ENCODE data around the gene HIVEP3.

DNA sequence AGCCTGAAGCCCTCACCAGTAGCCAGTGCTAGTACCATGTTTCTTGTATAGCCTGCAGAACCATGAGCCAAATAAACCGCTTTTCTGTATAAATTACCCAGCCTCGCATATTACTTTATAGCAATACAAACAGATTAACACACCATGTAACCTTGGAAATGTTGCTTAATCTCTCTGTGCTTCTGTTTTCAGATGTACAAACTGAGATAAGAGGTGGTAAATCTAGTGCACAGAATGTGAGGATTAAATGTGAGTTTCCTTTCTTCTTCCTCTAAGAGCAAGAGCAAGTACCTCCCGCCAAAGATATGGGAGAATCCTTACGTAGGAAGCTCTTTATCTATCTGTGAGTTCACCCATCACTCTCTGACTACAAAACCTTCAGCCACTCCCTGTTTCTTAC is 128.4 kb downstream of the HIVEP3 start:
- TF ChIP-seq ZNF174 (tag by site-specific recombination; IDR thresholded peaks at IDR 0.05) (no peak), RBAK (tag by site-specific recombination; IDR thresholded peaks at IDR 0.05) (no peak), ZNF423 (tag by site-specific recombination; IDR thresholded peaks at IDR 0.05) (no peak), ZNF324 (tag by site-specific recombination; IDR thresholded peaks at IDR 0.05) (no peak), ZFP37 (tag by site-specific recombination; IDR thresholded peaks at IDR 0.05) (no peak)
- TF ChIP-seq, protein P1, sequence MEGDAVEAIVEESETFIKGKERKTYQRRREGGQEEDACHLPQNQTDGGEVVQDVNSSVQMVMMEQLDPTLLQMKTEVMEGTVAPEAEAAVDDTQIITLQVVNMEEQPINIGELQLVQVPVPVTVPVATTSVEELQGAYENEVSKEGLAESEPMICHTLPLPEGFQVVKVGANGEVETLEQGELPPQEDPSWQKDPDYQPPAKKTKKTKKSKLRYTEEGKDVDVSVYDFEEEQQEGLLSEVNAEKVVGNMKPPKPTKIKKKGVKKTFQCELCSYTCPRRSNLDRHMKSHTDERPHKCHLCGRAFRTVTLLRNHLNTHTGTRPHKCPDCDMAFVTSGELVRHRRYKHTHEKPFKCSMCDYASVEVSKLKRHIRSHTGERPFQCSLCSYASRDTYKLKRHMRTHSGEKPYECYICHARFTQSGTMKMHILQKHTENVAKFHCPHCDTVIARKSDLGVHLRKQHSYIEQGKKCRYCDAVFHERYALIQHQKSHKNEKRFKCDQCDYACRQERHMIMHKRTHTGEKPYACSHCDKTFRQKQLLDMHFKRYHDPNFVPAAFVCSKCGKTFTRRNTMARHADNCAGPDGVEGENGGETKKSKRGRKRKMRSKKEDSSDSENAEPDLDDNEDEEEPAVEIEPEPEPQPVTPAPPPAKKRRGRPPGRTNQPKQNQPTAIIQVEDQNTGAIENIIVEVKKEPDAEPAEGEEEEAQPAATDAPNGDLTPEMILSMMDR (tag by site-specific recombination; IDR thresholded peaks at IDR 0.05) = no peak
- TF ChIP-seq, protein P2, sequence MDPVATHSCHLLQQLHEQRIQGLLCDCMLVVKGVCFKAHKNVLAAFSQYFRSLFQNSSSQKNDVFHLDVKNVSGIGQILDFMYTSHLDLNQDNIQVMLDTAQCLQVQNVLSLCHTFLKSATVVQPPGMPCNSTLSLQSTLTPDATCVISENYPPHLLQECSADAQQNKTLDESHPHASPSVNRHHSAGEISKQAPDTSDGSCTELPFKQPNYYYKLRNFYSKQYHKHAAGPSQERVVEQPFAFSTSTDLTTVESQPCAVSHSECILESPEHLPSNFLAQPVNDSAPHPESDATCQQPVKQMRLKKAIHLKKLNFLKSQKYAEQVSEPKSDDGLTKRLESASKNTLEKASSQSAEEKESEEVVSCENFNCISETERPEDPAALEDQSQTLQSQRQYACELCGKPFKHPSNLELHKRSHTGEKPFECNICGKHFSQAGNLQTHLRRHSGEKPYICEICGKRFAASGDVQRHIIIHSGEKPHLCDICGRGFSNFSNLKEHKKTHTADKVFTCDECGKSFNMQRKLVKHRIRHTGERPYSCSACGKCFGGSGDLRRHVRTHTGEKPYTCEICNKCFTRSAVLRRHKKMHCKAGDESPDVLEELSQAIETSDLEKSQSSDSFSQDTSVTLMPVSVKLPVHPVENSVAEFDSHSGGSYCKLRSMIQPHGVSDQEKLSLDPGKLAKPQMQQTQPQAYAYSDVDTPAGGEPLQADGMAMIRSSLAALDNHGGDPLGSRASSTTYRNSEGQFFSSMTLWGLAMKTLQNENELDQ (tag by site-specific recombination; IDR thresholded peaks at IDR 0.05; ENCODE audit: low read depth) = no peak
- TF ChIP-seq, protein P3, sequence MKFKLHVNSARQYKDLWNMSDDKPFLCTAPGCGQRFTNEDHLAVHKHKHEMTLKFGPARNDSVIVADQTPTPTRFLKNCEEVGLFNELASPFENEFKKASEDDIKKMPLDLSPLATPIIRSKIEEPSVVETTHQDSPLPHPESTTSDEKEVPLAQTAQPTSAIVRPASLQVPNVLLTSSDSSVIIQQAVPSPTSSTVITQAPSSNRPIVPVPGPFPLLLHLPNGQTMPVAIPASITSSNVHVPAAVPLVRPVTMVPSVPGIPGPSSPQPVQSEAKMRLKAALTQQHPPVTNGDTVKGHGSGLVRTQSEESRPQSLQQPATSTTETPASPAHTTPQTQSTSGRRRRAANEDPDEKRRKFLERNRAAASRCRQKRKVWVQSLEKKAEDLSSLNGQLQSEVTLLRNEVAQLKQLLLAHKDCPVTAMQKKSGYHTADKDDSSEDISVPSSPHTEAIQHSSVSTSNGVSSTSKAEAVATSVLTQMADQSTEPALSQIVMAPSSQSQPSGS (tag by site-specific recombination; IDR thresholded peaks at IDR 0.05; ENCODE audit: low read depth) = no peak
- TF ChIP-seq, protein P4, sequence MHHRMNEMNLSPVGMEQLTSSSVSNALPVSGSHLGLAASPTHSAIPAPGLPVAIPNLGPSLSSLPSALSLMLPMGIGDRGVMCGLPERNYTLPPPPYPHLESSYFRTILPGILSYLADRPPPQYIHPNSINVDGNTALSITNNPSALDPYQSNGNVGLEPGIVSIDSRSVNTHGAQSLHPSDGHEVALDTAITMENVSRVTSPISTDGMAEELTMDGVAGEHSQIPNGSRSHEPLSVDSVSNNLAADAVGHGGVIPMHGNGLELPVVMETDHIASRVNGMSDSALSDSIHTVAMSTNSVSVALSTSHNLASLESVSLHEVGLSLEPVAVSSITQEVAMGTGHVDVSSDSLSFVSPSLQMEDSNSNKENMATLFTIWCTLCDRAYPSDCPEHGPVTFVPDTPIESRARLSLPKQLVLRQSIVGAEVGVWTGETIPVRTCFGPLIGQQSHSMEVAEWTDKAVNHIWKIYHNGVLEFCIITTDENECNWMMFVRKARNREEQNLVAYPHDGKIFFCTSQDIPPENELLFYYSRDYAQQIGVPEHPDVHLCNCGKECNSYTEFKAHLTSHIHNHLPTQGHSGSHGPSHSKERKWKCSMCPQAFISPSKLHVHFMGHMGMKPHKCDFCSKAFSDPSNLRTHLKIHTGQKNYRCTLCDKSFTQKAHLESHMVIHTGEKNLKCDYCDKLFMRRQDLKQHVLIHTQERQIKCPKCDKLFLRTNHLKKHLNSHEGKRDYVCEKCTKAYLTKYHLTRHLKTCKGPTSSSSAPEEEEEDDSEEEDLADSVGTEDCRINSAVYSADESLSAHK (tag by site-specific recombination; IDR thresholded peaks at IDR 0.05) = no peak

Data from HEK293 (cell line).